Stomach (tissue), 4 donors: Measurements from ENCODE around the gene SPEG.

Experiments
- CTCF ChIP-seq, 7 experiments: fragments of 450-650 bp in 4 of 7; fragments of 200-600 bp in 3 of 7; sonication (generic) in 3 of 7; IDR thresholded peaks; one replicate each; pipeline ENCODE4 v1.5.1; 2016 to 2019; ENCODE audit warnings: antibody characterized with exemption in 7 of 7, control low read depth in 2 of 7, mild to moderate bottlenecking in 1 of 7
- EP300 ChIP-seq: sonication (generic); formaldehyde crosslinking; IDR thresholded peaks from one replicate; pipeline ENCODE4 v1.6.1; 2017; ENCODE audit warnings: antibody characterized with exemption
- POLR2A ChIP-seq, 4 donors: fragments of 450-650 bp; IDR thresholded peaks; one replicate each; pipeline ENCODE4 v1.6.1; 2016; ENCODE audit warnings: antibody characterized with exemption in 4 of 4, control low read depth in 2 of 4, mild to moderate bottlenecking in 1 of 4, moderate library complexity in 1 of 4
- POLR2AphosphoS5 ChIP-seq, 3 donors: sonication (generic); formaldehyde crosslinking; IDR thresholded peaks; one replicate each; pipeline ENCODE4 v1.6.1; 2016; ENCODE audit warnings: antibody characterized with exemption in 3 of 3

GRCh38 chr2:219429958-219430606, 4.6 kb upstream of the SPEG start:
- no peak for TF ChIP-seq CTCF (IDR thresholded peaks at IDR 0.05)
- no peak for TF ChIP-seq POLR2A (IDR thresholded peaks at IDR 0.05)
- peak; percentile 30 to 57 (median 33) for TF ChIP-seq POLR2AphosphoS5 (IDR thresholded peaks at IDR 0.05)
- TF ChIP-seq EP300 = no peak
